ENCODE data around the gene HSPA1A. TPM values are rescaled to one million over a fixed set of nuclear protein-coding genes. Genes with fewer than 3 reads are reported as not detected.

HSPA1A gene
- total and polyA plus RNA-seq, 9 of the 15 experiments (the other 6 are each of a cell fraction or from before 2014, with no cell fraction given) = 2.2 to 273 (median 107) TPM

GRCh38 chr6:31834367-31835250 lies 19.3 kb downstream of the HSPA1A start (continued):
- peak; percentile 73 for TF ChIP-seq TEAD4 (IDR thresholded peaks at IDR 0.05; ENCODE audit: low read length)
- TF ChIP-seq TEAD4 (CRISPR knock-in tag; IDR thresholded peaks at IDR 0.05; ENCODE audit: borderline replicate concordance) = no peak
- no peak for TF ChIP-seq XRCC3 (IDR thresholded peaks at IDR 0.05)
- TF ChIP-seq ZNF143 (CRISPR knock-in tag; IDR thresholded peaks at IDR 0.05) = peak; percentile 77
- TF ChIP-seq DEAF1 (CRISPR knock-in tag; IDR thresholded peaks at IDR 0.05) = peak; percentile 10; the same call in 1 of the 2 replicates
- TF ChIP-seq, protein P1, sequence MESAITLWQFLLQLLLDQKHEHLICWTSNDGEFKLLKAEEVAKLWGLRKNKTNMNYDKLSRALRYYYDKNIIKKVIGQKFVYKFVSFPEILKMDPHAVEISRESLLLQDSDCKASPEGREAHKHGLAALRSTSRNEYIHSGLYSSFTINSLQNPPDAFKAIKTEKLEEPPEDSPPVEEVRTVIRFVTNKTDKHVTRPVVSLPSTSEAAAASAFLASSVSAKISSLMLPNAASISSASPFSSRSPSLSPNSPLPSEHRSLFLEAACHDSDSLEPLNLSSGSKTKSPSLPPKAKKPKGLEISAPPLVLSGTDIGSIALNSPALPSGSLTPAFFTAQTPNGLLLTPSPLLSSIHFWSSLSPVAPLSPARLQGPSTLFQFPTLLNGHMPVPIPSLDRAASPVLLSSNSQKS (CRISPR knock-in tag; IDR thresholded peaks at IDR 0.05) = peak; percentile 73; the same call in 1 of the 2 replicates
- TF ChIP-seq JUND (IDR thresholded peaks at IDR 0.05; ENCODE audit: borderline replicate concordance, low read depth, low read length) = no peak; the same call in 1 of the 2 replicates
- peak; percentile 62; the same call in 2 of the 3 replicates for TF ChIP-seq JUND (tag; IDR thresholded peaks at IDR 0.05; ENCODE audit: borderline replicate concordance, low read depth, low read length)
- TF ChIP-seq DIDO1 (tag; IDR thresholded peaks at IDR 0.05; ENCODE audit: low read depth) = peak; percentile 52
- TF ChIP-seq RBM15 (IDR thresholded peaks at IDR 0.05; ENCODE audit: insufficient read depth, low read length) = no peak
- TF ChIP-seq KDM2B (CRISPR knock-in tag; IDR thresholded peaks at IDR 0.05) = peak; percentile 80
- TF ChIP-seq FOXP1 (CRISPR knock-in tag; IDR thresholded peaks at IDR 0.05) = peak; percentile 69
- peak; percentile 50; the same call in 1 of the 2 replicates for TF ChIP-seq HCFC1 (IDR thresholded peaks at IDR 0.05; ENCODE audit: low read depth, low read length)
- peak; percentile 65 for TF ChIP-seq ZNF79 (CRISPR knock-in tag; IDR thresholded peaks at IDR 0.05; ENCODE audit: low read depth)
- TF ChIP-seq FIP1L1 (IDR thresholded peaks at IDR 0.05; ENCODE audit: low read depth, low read length, poor library complexity, severe bottlenecking) = peak; percentile 98
